Measurements from ENCODE around the gene OCIAD2. TPM values are rescaled to one million over a fixed set of nuclear protein-coding genes. Genes with fewer than 3 reads are reported as not detected.
"Not testable (repeated sequence)": the region's sequence is repeated elsewhere in the genome, so short reads cannot be mapped to it uniquely, and the experiment has no call there.

OCIAD2 gene
- total RNA-seq, 2 donors from 2014 or later, result 3.0 to 7.3 TPM

DNA sequence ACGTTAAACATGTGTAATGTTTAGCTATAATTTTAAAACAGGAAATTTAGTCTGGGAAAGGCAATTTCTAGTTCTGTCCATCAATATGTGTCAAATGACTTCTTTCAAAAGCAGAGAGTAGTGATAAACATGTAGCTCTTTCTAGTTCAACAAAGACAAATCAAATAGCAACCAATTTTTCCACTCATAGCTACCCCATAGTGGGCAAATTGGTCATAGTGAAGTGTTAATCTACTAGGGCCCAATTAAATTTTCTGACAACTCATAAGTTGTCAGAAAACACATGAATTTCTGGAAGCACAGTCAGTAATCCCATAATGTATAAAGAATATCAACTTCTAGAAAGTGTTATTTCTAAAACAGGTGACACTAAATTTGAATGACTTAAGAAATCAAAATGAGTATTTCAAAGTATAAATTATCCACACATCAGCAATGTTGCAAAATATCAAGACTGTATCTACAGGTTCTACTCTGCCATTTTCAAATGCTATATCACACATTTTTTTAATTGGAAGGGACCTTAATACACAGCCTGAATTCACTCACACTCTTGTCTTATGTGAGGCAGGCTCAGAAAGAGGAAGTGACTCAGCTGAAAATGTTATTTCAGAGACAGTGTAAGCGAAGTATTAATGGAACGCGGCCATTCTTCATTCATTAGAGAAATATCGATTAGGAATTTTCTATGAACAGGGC lies 7.7 kb downstream of the OCIAD2 start:
- ATAC-seq (no peak), DNase-seq (no peak)
- WGBS, 2 donors, result 65 to 90% methylated on average over 5 of the region's 5 CpGs
- Histone ChIP-seq H3K27ac (no peak overlapping the region), H3K36me3 (replicated peaks in 1 of 2; ENCODE audit: insufficient read depth in 1 of 2, low read depth in 2 of 2) (peaks cover 0 to 8% of the 10 kb centered on the region in 2 donors), H3K27me3 (no peaks in the 10 kb centered on the region), H3K9me3 (no peaks in the 10 kb centered on the region), H3K4me1 (no peaks in the 10 kb centered on the region), H3K4me3 (no peak overlapping the region)
- intact Hi-C loops (cut with DNase I), result no loop called here
- TF ChIP-seq, protein P1, sequence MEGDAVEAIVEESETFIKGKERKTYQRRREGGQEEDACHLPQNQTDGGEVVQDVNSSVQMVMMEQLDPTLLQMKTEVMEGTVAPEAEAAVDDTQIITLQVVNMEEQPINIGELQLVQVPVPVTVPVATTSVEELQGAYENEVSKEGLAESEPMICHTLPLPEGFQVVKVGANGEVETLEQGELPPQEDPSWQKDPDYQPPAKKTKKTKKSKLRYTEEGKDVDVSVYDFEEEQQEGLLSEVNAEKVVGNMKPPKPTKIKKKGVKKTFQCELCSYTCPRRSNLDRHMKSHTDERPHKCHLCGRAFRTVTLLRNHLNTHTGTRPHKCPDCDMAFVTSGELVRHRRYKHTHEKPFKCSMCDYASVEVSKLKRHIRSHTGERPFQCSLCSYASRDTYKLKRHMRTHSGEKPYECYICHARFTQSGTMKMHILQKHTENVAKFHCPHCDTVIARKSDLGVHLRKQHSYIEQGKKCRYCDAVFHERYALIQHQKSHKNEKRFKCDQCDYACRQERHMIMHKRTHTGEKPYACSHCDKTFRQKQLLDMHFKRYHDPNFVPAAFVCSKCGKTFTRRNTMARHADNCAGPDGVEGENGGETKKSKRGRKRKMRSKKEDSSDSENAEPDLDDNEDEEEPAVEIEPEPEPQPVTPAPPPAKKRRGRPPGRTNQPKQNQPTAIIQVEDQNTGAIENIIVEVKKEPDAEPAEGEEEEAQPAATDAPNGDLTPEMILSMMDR (IDR thresholded peaks at IDR 0.05), result no peak
- TF ChIP-seq POLR2A (IDR thresholded peaks at IDR 0.05), result no peak

DNA sequence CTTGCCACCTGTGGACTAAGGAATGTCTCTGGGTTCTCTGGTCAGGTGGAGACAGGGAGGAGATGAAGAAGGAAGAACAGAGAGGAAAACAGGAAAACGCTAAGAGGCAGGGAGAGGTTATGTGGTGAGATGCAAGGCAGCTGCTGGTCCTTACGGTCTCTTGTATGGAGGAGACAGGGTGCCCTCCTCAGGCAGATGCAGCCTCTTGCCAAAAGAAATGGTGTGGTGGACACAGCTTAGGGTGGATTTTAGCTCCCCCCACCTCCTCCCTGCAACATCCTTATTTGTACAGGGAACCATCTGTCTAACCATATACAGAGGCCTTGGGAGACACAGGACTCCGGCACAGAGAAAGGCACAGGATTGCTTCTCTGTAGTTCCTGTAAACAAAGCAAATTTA lies 9.7 kb downstream of the OCIAD2 start:
- intact Hi-C loops (cut with DNase I), result no loop called here
- no peak for DNase-seq
- Histone ChIP-seq H3K9me3 (no peaks in the 10 kb centered on the region), H3K4me1 (no peaks in the 10 kb centered on the region), H3K27ac (no peak overlapping the region), H3K36me3 (replicated peaks in 1 of 2; ENCODE audit: insufficient read depth in 1 of 2, low read depth in 2 of 2) (peaks cover 0 to 6% of the 10 kb centered on the region in 2 donors), H3K27me3 (no peaks in the 10 kb centered on the region), H3K4me3 (no peak overlapping the region)
- WGBS, 2 donors, result 88 to 89% methylated on average over 3 of the region's 3 CpGs
- no peak for ATAC-seq
- TF ChIP-seq, protein P1 (IDR thresholded peaks at IDR 0.05), result no peak
- no peak for TF ChIP-seq POLR2A (IDR thresholded peaks at IDR 0.05)

DNA sequence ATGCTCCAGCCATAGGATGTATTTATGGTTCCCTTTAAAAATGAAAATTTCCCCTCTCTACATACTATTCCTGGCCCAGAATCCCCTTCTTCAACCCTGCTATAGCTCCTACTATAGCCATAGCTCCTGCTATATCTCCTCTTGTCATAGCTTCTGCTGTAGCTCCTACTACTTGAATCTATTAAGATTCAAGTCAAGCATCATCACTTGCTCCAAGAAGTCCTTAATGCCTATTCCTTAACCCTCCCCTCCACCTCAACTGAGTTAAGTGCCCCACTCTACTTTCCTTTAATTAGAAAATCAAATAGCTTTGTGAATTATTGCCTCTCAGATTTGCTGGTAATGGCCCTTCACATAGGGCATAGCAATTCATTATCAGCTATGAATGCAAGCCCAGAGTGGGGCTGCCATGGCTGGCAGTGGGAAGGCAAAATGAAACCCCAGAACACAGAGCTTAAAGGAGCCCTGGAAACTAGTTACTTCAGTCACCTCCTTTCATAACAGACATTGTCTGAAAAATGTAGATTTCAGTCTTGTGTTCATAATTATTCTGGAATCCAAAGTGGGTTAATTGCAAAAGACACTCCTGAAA lies 15.4 kb downstream of the OCIAD2 start:
- no peak for DNase-seq
- Histone ChIP-seq H3K27ac (no peak overlapping the region), H3K36me3 (replicated peaks in 1 of 2; ENCODE audit: insufficient read depth in 1 of 2, low read depth in 2 of 2) (peaks cover 0 to 4% of the 10 kb centered on the region in 2 donors), H3K4me3 (no peak overlapping the region), H3K4me1 (no peaks in the 10 kb centered on the region), H3K27me3 (no peaks in the 10 kb centered on the region), H3K9me3 (no peaks in the 10 kb centered on the region)
- intact Hi-C loops (cut with DNase I), result no loop called here
- TF ChIP-seq, protein P1 (IDR thresholded peaks at IDR 0.05), result no peak
- no peak for TF ChIP-seq POLR2A (IDR thresholded peaks at IDR 0.05)
- no peak for ATAC-seq

DNA sequence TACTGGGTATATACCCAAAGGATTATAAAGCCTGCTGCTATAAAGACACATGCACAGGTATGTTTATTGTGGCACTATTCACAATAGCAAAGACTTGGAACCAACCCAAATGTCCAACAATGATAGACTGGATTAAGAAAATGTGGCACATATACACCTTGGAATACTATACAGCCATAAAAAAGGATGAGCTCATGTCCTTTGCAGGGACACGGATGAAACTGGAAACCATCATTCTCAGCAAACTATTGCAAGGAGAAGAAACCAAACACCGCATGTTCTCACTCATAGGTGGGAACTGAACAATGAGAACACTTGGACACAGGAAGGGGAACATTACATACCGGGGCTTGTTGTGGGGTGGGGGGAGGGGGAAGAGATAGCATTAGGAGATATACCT lies 16.8 kb downstream of the OCIAD2 start:
- ATAC-seq; H3K27me3 ChIP-seq; intact Hi-C loops (cut with DNase I); H3K4me1 ChIP-seq; H3K36me3 ChIP-seq (replicated peaks in 1 of 2; ENCODE audit: insufficient read depth in 1 of 2, low read depth in 2 of 2); DNase-seq; H3K27ac ChIP-seq; H3K9me3 ChIP-seq; H3K4me3 ChIP-seq: not testable (repeated sequence)
- WGBS, 2 donors, result 95 to 100% methylated on average over 3 of the region's 3 CpGs

DNA sequence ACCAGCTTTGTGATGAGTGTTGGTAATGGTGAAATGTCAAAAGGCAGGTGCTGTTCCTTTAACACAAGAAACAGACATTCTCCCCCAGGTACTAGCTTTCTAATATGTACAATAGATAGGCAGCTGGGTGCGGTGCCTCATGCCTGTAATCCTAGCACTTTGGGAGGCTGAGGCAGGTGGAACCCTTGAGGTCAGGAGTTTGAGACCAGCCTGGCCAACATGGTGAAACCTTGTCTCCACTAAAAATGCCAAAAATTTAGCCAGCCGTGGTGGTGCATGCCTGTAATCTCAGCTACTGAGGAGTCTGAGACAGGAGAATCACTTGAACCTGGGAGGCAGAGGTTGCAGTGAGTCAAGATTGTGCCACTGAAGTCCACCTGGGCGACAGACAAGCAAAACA lies 24.9 kb downstream of the OCIAD2 start:
- DNase-seq; H3K27ac ChIP-seq; H3K27me3 ChIP-seq; H3K4me3 ChIP-seq; H3K36me3 ChIP-seq (replicated peaks in 1 of 2; ENCODE audit: insufficient read depth in 1 of 2, low read depth in 2 of 2); intact Hi-C loops (cut with DNase I); H3K9me3 ChIP-seq; ATAC-seq; H3K4me1 ChIP-seq: not testable (repeated sequence)
- WGBS, 2 donors, result 39 to 40% methylated on average over 3 of the region's 3 CpGs
